NCI-H2171 (cell line): ENCODE measurements around the gene RAB6D.
A peak's percentile ranks its signal among the peaks of the same experiment; 100 is the strongest.
"Not testable (repeated sequence)": the region's sequence is repeated elsewhere in the genome, so short reads cannot be mapped to it uniquely, and the experiment has no call there.

Experiments
- DNase-seq: peaks from one replicate; lab custom pipeline; 2025; lab: John Stamatoyannopoulos, UW

Gene RAB6D

DNA sequence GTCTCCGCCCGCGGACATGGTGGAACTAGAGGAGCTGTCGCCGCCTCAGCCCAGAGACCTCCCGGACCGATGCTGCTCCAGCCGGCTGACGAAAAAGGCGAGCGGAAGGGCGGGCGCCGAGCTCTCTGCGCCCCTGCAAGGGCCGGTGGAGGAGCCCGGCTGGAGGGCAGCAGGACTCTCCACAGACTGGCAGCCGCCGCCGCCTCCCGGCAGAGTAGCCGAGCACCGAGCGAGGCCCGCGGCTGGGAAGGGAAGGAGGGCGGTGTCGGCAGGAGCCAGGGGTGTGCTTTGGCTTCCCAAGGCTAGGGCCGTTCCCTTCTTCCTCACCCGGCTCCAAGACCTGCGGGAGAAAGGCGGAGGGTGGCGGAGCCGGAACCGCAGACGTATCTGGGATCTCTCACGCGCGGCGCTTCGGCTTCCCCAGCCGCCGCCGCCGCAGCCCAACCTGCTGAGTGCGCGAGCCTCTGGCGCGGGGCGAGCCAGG lies at the start of gene RAB6D:
TSS of gene RAB6D (minus strand) at position 466 of the 484 bp plus-strand sequence. CDS start at position 18, 448 bp downstream.
- not testable (repeated sequence) for DNase-seq

- DNase-seq, result peak; percentile 18
These were observed 49.3 kb upstream of the RAB6D start for GRCh38 chr2:131413148-131413747.

GRCh38 chr2:131410173-131410572 lies 46.2 kb upstream of the RAB6D start:
- DNase-seq, result no peak

GRCh38 chr2:131408778-131409177 lies 44.8 kb upstream of the RAB6D start:
- no peak for DNase-seq

- no peak for DNase-seq
These were observed 44.2 kb upstream of the RAB6D start for GRCh38 chr2:131408207-131408606.

DNA sequence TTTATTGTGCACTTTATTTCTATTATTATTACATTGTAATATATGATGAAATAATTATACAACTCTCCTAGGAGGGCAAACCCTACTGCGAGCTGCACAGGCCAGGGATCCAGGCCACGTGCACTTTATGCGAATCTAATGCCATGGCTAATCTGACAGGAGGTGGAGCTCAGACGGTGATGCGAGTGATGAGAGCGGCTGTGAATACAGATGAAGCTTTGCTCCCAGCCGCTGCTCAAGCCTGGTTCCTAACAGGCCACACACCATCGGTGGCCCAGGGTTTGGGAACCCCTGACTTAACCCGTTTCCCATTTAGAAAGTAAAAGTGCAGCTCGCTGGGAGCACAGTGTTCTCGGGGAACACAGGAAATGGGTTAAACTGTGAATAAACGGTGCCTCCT lies 40.8 kb upstream of the RAB6D start:
- no peak for DNase-seq

DNA sequence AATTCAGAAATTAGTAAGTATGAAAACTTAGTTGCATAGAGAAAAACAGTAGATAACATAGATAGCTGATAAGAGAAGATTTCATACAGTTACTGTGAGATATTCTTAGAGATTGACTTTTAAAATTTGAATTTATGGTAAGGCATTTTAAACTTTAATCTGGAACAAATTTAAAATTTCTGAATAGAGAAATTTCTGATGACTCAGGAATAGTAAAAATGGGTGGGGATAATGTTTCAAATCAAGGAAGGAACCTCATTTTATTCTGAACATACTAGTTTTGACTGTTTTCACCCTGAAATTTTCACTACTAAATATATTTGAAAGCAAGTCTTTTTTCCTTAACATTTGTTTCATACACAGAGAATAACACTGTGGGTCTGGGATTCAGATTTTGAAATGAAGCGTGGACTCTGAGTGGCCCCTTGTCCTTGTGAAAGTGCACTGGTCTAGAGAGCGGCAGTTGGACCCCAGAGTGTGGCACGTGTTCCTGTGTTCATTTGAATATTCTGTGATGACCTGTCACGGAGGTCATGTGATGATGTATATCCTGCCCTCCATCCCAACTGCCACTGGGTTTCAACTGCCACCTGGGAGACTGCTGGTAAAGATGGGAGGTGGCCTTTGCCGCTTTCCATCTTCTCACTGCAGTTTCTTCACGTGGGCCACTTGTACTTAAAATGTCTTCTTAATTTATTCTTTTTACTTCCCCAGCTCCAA lies 38.5 kb upstream of the RAB6D start:
- no peak for DNase-seq

DNA sequence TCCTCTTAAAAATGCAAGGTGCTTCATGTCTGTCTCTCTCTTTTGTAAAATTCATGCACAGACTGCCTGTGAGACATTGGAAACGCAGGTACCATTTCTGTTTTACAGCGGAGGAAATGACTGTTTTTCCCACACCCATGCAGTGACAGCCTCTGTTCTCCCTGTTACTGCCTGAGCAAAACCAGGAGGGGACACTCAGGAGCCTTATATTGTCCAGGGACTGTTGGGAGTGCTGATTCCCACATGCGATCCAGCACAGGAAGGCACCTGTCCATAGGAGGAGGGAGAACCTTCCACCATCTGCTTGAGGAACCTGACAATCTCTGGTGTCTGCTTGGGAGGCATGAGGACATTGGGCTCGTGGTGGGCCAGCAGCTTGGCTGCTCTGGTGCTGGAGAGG lies 36.9 kb upstream of the RAB6D start:
- no peak for DNase-seq

DNA sequence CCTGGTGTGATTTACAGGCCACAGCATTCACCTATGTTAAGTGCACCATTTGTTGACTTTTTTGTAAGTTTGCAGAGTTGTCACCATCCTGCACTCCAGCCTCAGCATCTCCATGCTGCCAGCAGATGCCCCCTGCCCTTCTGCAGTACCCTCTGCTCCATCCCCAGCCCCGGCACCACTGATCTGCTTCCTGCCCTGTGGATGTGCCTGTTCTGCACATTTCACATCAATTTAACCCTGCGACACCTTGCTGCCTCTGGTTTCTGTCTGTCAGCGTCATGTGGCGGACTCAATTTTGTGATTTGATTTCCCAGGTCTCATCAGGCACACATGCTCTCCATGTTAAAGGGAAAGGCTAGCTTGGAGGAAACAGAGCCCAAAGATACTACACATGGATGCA lies 36.5 kb upstream of the RAB6D start:
- not testable (repeated sequence) for DNase-seq

GRCh38 chr2:131396209-131396608 lies 32.2 kb upstream of the RAB6D start:
- DNase-seq, result not testable (repeated sequence)

- not testable (repeated sequence) for DNase-seq
These were observed 31.2 kb upstream of the RAB6D start for GRCh38 chr2:131395024-131395645.

- DNase-seq, result no peak
These were observed 30.4 kb upstream of the RAB6D start for GRCh38 chr2:131394147-131394931.

GRCh38 chr2:131391953-131392352 lies 28.0 kb upstream of the RAB6D start:
- not testable (repeated sequence) for DNase-seq

DNA sequence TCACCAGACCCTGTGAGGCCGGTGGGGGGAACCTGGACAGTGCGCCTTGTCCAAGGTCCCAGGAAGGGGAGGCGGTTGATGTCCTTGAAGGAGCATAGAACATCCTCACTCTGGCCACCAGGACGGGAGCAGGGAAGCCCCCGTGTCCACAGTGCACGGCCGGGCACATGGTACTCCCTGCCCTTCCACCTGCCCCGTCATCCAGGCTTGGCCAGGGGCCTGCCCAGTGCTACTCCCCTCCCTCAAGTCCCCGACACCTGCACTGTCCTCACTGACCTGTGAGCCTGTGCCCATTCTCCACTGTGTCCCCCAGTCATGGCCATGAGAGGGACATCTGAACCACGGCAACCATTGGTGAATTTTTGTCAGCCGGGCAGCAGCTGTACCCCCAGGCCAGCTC lies 27.5 kb upstream of the RAB6D start:
- not testable (repeated sequence) for DNase-seq

DNA sequence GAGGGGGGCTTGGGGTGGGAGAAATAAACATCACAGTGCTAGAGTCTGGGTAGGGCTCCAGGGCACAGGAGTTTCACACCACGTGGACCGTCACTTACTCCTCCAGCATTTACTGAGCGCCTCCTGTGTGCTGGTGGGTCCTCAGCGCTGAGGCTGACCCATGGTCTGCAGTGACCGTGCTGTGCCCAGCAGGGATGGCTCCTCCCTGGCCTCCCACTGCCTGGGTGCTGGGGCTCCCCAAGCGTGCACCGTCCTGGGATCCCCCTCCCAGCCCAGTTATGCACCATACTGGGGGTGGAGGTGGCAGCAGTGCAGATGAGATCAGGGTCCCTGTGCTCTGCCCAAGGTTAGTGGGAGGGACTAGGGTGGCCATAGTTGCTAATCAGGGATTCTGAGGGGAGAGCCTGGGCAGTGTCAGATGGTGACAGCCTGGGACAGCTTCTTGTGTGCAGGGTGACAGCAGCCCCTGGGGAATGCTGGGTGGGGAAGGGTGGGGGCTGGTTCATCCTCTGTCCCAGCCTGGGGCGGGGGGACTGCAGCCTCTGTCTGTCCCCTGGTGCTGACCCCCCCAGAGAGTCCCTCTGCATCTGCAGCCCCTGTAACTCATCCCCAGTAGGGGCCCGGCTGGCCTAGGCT lies 26.6 kb upstream of the RAB6D start:
- not testable (repeated sequence) for DNase-seq

GRCh38 chr2:131389657-131390056 lies 25.7 kb upstream of the RAB6D start:
- no peak for DNase-seq

GRCh38 chr2:131388834-131389233 lies 24.9 kb upstream of the RAB6D start:
- not testable (repeated sequence) for DNase-seq

DNA sequence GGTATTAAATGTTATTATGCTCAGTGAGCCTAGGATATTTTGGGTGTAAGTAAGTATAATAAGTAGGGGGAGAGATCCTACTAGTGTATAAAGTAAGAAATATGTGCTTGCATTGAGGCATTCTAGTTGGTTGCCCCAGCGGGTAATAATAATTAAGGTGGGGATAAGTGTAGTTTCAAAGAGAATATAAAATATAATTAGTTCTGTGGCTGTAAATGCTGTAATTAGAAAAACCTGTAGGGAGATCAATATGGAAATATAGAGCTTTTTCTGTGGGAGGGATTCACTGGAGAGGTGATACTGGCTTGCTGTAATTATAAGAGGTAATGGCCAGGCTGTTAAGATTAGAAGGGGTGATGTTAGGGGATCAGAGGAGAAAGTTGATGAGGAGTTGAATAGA lies 9.1 kb upstream of the RAB6D start:
- not testable (repeated sequence) for DNase-seq

DNA sequence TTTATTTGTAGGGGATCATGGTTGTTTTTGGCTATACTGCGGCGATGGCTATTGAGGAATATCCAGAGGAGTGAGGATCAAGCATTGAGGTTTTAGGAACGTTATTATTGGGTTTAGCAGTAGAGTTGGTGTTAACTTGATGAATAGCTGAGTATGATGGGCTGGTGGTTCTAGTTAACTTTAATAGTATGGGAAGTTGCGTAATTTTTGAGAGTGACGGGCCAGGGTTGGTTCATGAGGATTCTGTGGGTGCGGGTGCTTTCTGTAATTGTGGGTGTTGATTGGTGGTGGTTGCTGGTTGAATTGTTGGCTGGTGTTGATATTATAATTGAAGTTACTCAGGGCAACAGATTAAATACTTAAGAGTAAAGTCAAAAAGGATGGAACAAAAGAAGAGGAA lies 6.0 kb upstream of the RAB6D start:
- DNase-seq, result no peak

- DNase-seq, result not testable (repeated sequence)
These were observed 4.6 kb upstream of the RAB6D start for GRCh38 chr2:131368493-131369066.

- DNase-seq, result no peak
These were observed 3.4 kb upstream of the RAB6D start for GRCh38 chr2:131367352-131367751.
